A673 (cell line): ENCODE results near the gene HK2.

Experiments used
- CTCF ChIP-seq: fragments of 300-800, 200-600 bp; sonication (generic); conservative IDR thresholded peaks from 2 replicates; pipeline ENCODE4 v1.5.1; 2017; ENCODE audit warnings: low read depth, mild to moderate bottlenecking, antibody characterized with exemption, low read length, moderate library complexity, mixed read lengths
- EZH2 ChIP-seq: fragments of 200-600 bp; sonication (generic); IDR thresholded peaks from 2 replicates; pipeline ENCODE4 v1.6.1; 2017; ENCODE audit warnings: borderline replicate concordance, low read depth, mild to moderate bottlenecking, mixed read lengths, antibody characterized with exemption, low read length; ENCODE audit not compliant: poor library complexity, severe bottlenecking

DNA sequence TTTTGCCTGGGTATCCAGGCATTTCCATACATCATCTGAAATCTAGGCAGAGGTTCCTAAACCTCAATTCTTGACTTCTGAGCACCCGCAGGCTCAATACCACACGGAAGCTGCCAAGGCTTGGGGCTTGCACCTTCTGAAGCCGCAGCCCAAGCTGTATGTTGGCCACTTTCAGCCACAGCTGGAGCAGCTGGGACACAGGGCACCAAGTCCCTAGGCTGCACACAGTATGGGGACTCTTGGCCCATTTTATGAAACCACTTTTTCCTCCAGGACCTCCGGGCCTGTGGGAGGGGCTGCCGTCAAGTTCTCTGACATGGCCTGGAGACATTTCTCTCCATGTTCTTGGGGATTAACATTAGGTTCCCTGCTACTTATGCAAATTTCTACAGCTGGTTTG, 72.5 kb downstream of the HK2 start:
- no peak for TF ChIP-seq CTCF
- no peak for TF ChIP-seq EZH2
